IMR-90 (cell line): ENCODE data around the gene LPCAT2. TPM values are rescaled to one million over a fixed set of nuclear protein-coding genes. Genes with fewer than 3 reads are reported as not detected.

ENCODE experiments used
- ATAC-seq: fragments of 200-7000 bp; cut with Tn5 transposase; 2 replicates; pipeline ENCODE4 v1.9.1; 2020; ENCODE audit warnings: low read depth, mild to moderate bottlenecking, moderate library complexity
- BruUV-seq: library from RNA; stranded (reverse); fragments of 400-500 nt; replicated peaks from 2 replicates; lab custom pipeline; 2021; lab: Mats Ljungman, UMichigan
- CTCF ChIA-PET: fragments of 300-600 bp; formaldehyde crosslinking; extraction: SDS; loops from one replicate; lab custom pipeline; 2021; ENCODE audit warnings: antibody characterized with exemption; lab: Yijun Ruan, JAX
- POLR2A ChIA-PET: fragments of 300-600 bp; sonication (Branson Sonifier 250); formaldehyde crosslinking; loops from one replicate; lab custom pipeline; 2022; ENCODE audit warnings: antibody characterized with exemption; ENCODE audit not compliant: unreplicated experiment; lab: Charles Lee
- DNase-seq: peaks from one replicate; pipeline ENCODE4 v3.0.0; 2013
- H2AFZ ChIP-seq: replicated peaks from 2 replicates; pipeline ENCODE3; 2013; ENCODE audit warnings: low read length, mild to moderate bottlenecking; ENCODE audit not compliant: poor library complexity
- H2AK5ac ChIP-seq: 2 replicates; pipeline ENCODE4 v1.6.1; 2013; ENCODE audit warnings: low read depth, low read length, inconsistent platforms
- H2AK9ac ChIP-seq: replicated peaks from 2 replicates; pipeline ENCODE3; 2013; ENCODE audit warnings: mild to moderate bottlenecking, low read depth, low read length, moderate library complexity; ENCODE audit not compliant: poor library complexity
- H2BK120ac ChIP-seq: 2 replicates; pipeline ENCODE4 v1.6.1; 2013; ENCODE audit warnings: low read depth, low read length, inconsistent platforms
- H2BK15ac ChIP-seq: 3 replicates; pipeline ENCODE4 v1.6.1; 2013; ENCODE audit warnings: low read depth, low read length, inconsistent platforms
- H2BK20ac ChIP-seq: 2 replicates; pipeline ENCODE4 v1.6.1; 2013; ENCODE audit warnings: low read depth, mild to moderate bottlenecking, inconsistent platforms, low read length, moderate library complexity
- H2BK5ac ChIP-seq: 2 replicates; pipeline ENCODE4 v1.6.1; 2013; ENCODE audit warnings: mild to moderate bottlenecking, low read depth, low read length, inconsistent platforms; ENCODE audit not compliant: poor library complexity, severe bottlenecking
- H3K14ac ChIP-seq: replicated peaks from 2 replicates; pipeline ENCODE4 v1.6.1; 2013; ENCODE audit warnings: low read depth, low read length, inconsistent platforms
- H3K18ac ChIP-seq: 2 replicates; pipeline ENCODE4 v1.6.1; 2013; ENCODE audit warnings: low read depth, low read length, control low read depth
- H3K23ac ChIP-seq: 2 replicates; pipeline ENCODE4 v1.6.1; 2013; ENCODE audit warnings: low read depth, low read length, inconsistent platforms
- H3K27ac ChIP-seq: 2 replicates; pipeline ENCODE4 v1.5.1; 2013; ENCODE audit warnings: mild to moderate bottlenecking, control low read depth, low read length; ENCODE audit not compliant: insufficient read depth
- H3K27me3 ChIP-seq: 2 replicates; pipeline ENCODE4 v1.6.1; 2013; ENCODE audit warnings: low read length; ENCODE audit not compliant: control insufficient read depth, insufficient read depth
- H3K36me3 ChIP-seq: 2 replicates; pipeline ENCODE4 v1.6.1; 2013; ENCODE audit warnings: low read length, mixed read lengths; ENCODE audit not compliant: control insufficient read depth, insufficient read depth
- H3K4ac ChIP-seq: 2 replicates; pipeline ENCODE4 v1.6.1; 2013; ENCODE audit warnings: low read depth, low read length, inconsistent platforms
- H3K4me1 ChIP-seq: 2 replicates; pipeline ENCODE4 v1.6.1; 2013; ENCODE audit warnings: low read length, mixed read lengths; ENCODE audit not compliant: control insufficient read depth, insufficient read depth
- H3K4me2 ChIP-seq: 2 replicates; pipeline ENCODE4 v1.6.1; 2013; ENCODE audit warnings: low read depth, mild to moderate bottlenecking, control low read depth, low read length, moderate library complexity
- H3K4me3 ChIP-seq: 2 replicates; pipeline ENCODE4 v1.5.1; 2013; ENCODE audit warnings: low read depth, mild to moderate bottlenecking, control low read depth, low read length, moderate library complexity; ENCODE audit not compliant: insufficient read depth
- H3K56ac ChIP-seq: 2 replicates; pipeline ENCODE4 v1.6.1; 2013; ENCODE audit warnings: low read length, inconsistent platforms; ENCODE audit not compliant: insufficient read depth; ENCODE audit errors: extremely low read depth
- H3K79me1 ChIP-seq, 2 experiments: 2 replicates each; pipeline ENCODE4 v1.6.1; 2013; ENCODE audit warnings: low read length in 2 of 2, inconsistent platforms in 1 of 2, low read depth in 1 of 2
- H3K9ac ChIP-seq: 2 replicates; pipeline ENCODE4 v1.6.1; 2013; ENCODE audit warnings: low read depth, low read length, control low read depth
- H3K9me1 ChIP-seq: 2 replicates; pipeline ENCODE4 v1.6.1; 2013; ENCODE audit warnings: low read length, inconsistent platforms; ENCODE audit not compliant: insufficient read depth
- H3K9me3 ChIP-seq: 2 replicates; pipeline ENCODE4 v1.6.1; 2013; ENCODE audit warnings: low read length; ENCODE audit not compliant: control insufficient read depth, insufficient read depth
- H4K20me1 ChIP-seq: 2 replicates; pipeline ENCODE4 v1.6.1; 2013; ENCODE audit warnings: low read length, inconsistent platforms; ENCODE audit not compliant: insufficient read depth
- H4K5ac ChIP-seq: 2 replicates; pipeline ENCODE4 v1.6.1; 2013; ENCODE audit warnings: mild to moderate bottlenecking, low read depth, low read length, control low read depth
- H4K8ac ChIP-seq, 2 experiments: 2 replicates each; pipeline ENCODE4 v1.6.1; 2013; ENCODE audit warnings: low read depth in 2 of 2, low read length in 2 of 2, control low read depth in 1 of 2, inconsistent platforms in 1 of 2
- H4K91ac ChIP-seq: 2 replicates; pipeline ENCODE4 v1.6.1; 2013; ENCODE audit warnings: low read depth, low read length, inconsistent platforms; ENCODE audit not compliant: insufficient read depth
- BHLHE40 ChIP-seq: fragments of 150-350 bp; IDR thresholded peaks from 2 replicates; pipeline ENCODE4 v1.6.1; 2016; ENCODE audit warnings: mild to moderate bottlenecking, low read depth, low read length
- CEBPB ChIP-seq: IDR thresholded peaks from 2 replicates; pipeline ENCODE4 v1.6.1; 2012; ENCODE audit warnings: low read depth, low read length, improper control_type of control experiment
- CHD1 ChIP-seq: IDR thresholded peaks from 2 replicates; pipeline ENCODE4 v1.6.1; 2012; ENCODE audit warnings: low read depth, low read length, improper control_type of control experiment
- CTCF ChIP-seq: conservative IDR thresholded peaks from 2 replicates; pipeline ENCODE4 v1.5.1; 2012; ENCODE audit warnings: mild to moderate bottlenecking, low read depth, low read length, improper control_type of control experiment
- ELK1 ChIP-seq: fragments of 150-350 bp; IDR thresholded peaks from 2 replicates; pipeline ENCODE4 v1.6.1; 2016; ENCODE audit warnings: low read depth, mild to moderate bottlenecking, low read length, moderate library complexity, borderline replicate concordance
- FOS ChIP-seq: fragments of 150-350 bp; IDR thresholded peaks from 2 replicates; pipeline ENCODE4 v1.6.1; 2016; ENCODE audit warnings: low read depth, low read length
- MAFK ChIP-seq: IDR thresholded peaks from 2 replicates; pipeline ENCODE4 v1.6.1; 2012; ENCODE audit warnings: low read depth, low read length, improper control_type of control experiment
- MAZ ChIP-seq: IDR thresholded peaks from 2 replicates; pipeline ENCODE4 v1.6.1; 2012; ENCODE audit warnings: low read depth, mild to moderate bottlenecking, low read length, improper control_type of control experiment, moderate library complexity, borderline replicate concordance
- MXI1 ChIP-seq: IDR thresholded peaks from 2 replicates; pipeline ENCODE4 v1.6.1; 2012; ENCODE audit warnings: low read depth, mild to moderate bottlenecking, low read length, moderate library complexity, borderline replicate concordance
- NFE2L2 ChIP-seq: fragments of 150-350 bp; IDR thresholded peaks from 2 replicates; pipeline ENCODE4 v1.6.1; 2016; ENCODE audit warnings: low read depth, mild to moderate bottlenecking, low read length
- POLR2A ChIP-seq: IDR thresholded peaks from 2 replicates; pipeline ENCODE4 v1.6.1; 2012; ENCODE audit warnings: mild to moderate bottlenecking, low read depth, low read length
- RAD21 ChIP-seq: IDR thresholded peaks from 2 replicates; pipeline ENCODE4 v1.6.1; 2012; ENCODE audit warnings: low read length, improper control_type of control experiment
- RCOR1 ChIP-seq: IDR thresholded peaks from 2 replicates; pipeline ENCODE4 v1.6.1; 2012; ENCODE audit warnings: mild to moderate bottlenecking, low read length, improper control_type of control experiment; ENCODE audit not compliant: insufficient replicate concordance
- SMC3 ChIP-seq: fragments of 150-350 bp; IDR thresholded peaks from 2 replicates; pipeline ENCODE4 v1.6.1; 2016; ENCODE audit warnings: low read depth, mild to moderate bottlenecking, antibody characterized with exemption, low read length, moderate library complexity
- WGBS, 2 experiments: methylation state at CpG; one replicate each; pipeline versions ENCODE4 v1.1.5 to v1.1.7; 2013; ENCODE audit warnings: missing lambda C conversion rate in 2 of 2; ENCODE audit not compliant: insufficient read length in 1 of 2; ENCODE audit errors: extremely low coverage in 2 of 2; 5-methylcytosine and 5-hydroxymethylcytosine counted together
- dilution Hi-C: fragments of 300-500 bp; cut with HindIII; formaldehyde crosslinking; loops from one replicate; pipeline ENCODE4 v1.14.3; 2018; ENCODE audit warnings: low sequenced_read_pairs; ENCODE audit not compliant: unreplicated experiment
- in situ Hi-C: fragments of 300-500 bp; cut with MboI; formaldehyde crosslinking; loops from 3 replicates; pipeline ENCODE4 v1.14.3; 2019; ENCODE audit warnings: low sequenced_read_pairs, inconsistent platforms, mixed read lengths
- intact Hi-C: fragments of 100-400 bp; cut with micrococcal nuclease; formaldehyde crosslinking; loops from 2 replicates; pipeline ENCODE4 v1.10.0; 2022
- polyA plus RNA-seq, 3 experiments: library from polyadenylated mRNA; depleted of rRNA; stranded (reverse); fragments of >200 nt; gene quantifications; 2 replicates each; pipeline ENCODE4 v1.2.3, GENCODE V29; 2012; ENCODE audit warnings: low replicate concordance in 1 of 3
- total RNA-seq: library from RNA; depleted of rRNA; stranded (reverse); fragments of >200 nt; gene quantifications from 2 replicates; pipeline ENCODE4 v1.2.3, GENCODE V29; 2012

The LPCAT2 gene
- total and polyA plus RNA-seq, 2 of the 4 experiments (the other 2 are of a cell fraction) = 8.6 to 8.7 TPM

- Histone ChIP-seq H3K9me1 (no peaks in the 10 kb centered on the region), H2AK5ac (no peak overlapping the region), H2BK20ac (no peak overlapping the region), H2AFZ (no peak overlapping the region), H3K4me2 (no peak overlapping the region), H3K18ac (no peak overlapping the region), H3K9me3 (no peaks in the 10 kb centered on the region), H3K36me3 (no peaks in the 10 kb centered on the region), H2BK15ac (no peak overlapping the region), H3K4ac (no peak overlapping the region), H3K14ac (no peak overlapping the region), H4K91ac (no peak overlapping the region), H3K9ac (no peak overlapping the region), H3K27me3 (peaks cover 10% of the 10 kb centered on the region), H4K8ac (no peak overlapping the region), H2AK9ac (peak overlapping the region; percentile 37), H3K56ac (no peak overlapping the region), H3K27ac (no peak overlapping the region), H4K20me1 (no peaks in the 10 kb centered on the region), H2BK5ac (no peak overlapping the region), H3K79me1 (no peaks in the 10 kb centered on the region), H3K4me1 (no peaks in the 10 kb centered on the region), H2BK120ac (no peak overlapping the region), H3K4me3 (no peak overlapping the region), H4K5ac (no peak overlapping the region), H3K23ac (no peak overlapping the region)
- DNase-seq = no peak
- dilution Hi-C loops = no loop called here
- intact Hi-C loops = no loop called here
- no CpG with 5 or more reads among the region's 2 CpGs for WGBS, 2 experiments
- TF ChIP-seq BHLHE40 = no peak
- no peak for TF ChIP-seq RCOR1
- TF ChIP-seq FOS = no peak
- TF ChIP-seq RAD21 = no peak
- TF ChIP-seq CTCF = no peak
- TF ChIP-seq ELK1 = no peak
- no peak for TF ChIP-seq MXI1
- no peak for TF ChIP-seq SMC3
- TF ChIP-seq POLR2A = no peak
- TF ChIP-seq MAZ = no peak
- TF ChIP-seq NFE2L2 = no peak
- TF ChIP-seq CEBPB = no peak
- TF ChIP-seq CHD1 = no peak
- TF ChIP-seq MAFK = no peak
- no peak for ATAC-seq
- no TSS peak for BruUV-seq
- ChIA-PET POLR2A (no interaction called here), CTCF (interaction anchor here (1.4 kb wide), 1 partner anchor 14 kb away, joined by 3 read pairs; no protein-coding TSS in a partner anchor)
- in situ Hi-C loops = no loop called here
Measured at GRCh38 chr16:55623640-55624039, 114.8 kb downstream of the LPCAT2 start.
